Right lung (tissue), 10 donors: ENCODE measurements around the gene UCHL1. TPM values are rescaled to one million over a fixed set of nuclear protein-coding genes. Genes with fewer than 3 reads are reported as not detected.

Experiments used
- DNase-seq, 2 donors: peaks; one replicate each; pipeline ENCODE4 v3.0.0-alpha.2; 2013
- long read RNA-seq, 8 donors: transcript quantifications; one replicate each; lab custom pipeline, GENCODE V29; 2026
- polyA plus RNA-seq, 5 donors: library from polyadenylated mRNA; unstranded; fragments of 120-200 nt; gene quantifications; one replicate each; pipeline versions ENCODE4 v1.2.1 to v1.2.3, GENCODE V29; 2013; ENCODE audit warnings: inconsistent platforms in 1 of 5, low replicate concordance in 1 of 5; ENCODE audit not compliant: insufficient read length in 5 of 5, insufficient read depth in 1 of 5

The UCHL1 gene
- polyA plus RNA-seq = 10 to 100 TPM; 15.5 to 19.5 (median 15.7) TPM
- long read RNA-seq, donor 1, transcript UCHL1-209 (8 exons, 1,119 nt) = major isoform, 13 of 19 reads
- long read RNA-seq, donor 1, partial matches to known transcripts = 5 of 19 reads
- long read RNA-seq, donor 1, other reads (novel, unspliced or antisense) = 0 of 19 reads
- long read RNA-seq, donor 2, transcript UCHL1-209 (8 exons, 1,119 nt) = major isoform, 14 of 22 reads
- long read RNA-seq, donor 2, partial matches to known transcripts = 6 of 22 reads
- long read RNA-seq, donor 2, other reads (novel, unspliced or antisense) = 0 of 22 reads
- long read RNA-seq, donor 3, transcript UCHL1-209 (8 exons, 1,119 nt) = major isoform, 6 of 14 reads
- long read RNA-seq, donor 3, partial matches to known transcripts = 5 of 14 reads
- long read RNA-seq, donor 3, other reads (novel, unspliced or antisense) = 0 of 14 reads
- long read RNA-seq, donor 4, partial matches to known transcripts = 6 of 11 reads
- long read RNA-seq, donor 4, other reads (novel, unspliced or antisense) = 0 of 11 reads
- long read RNA-seq, donor 5, transcript UCHL1-209 (8 exons, 1,119 nt) = major isoform, 14 of 14 reads
- long read RNA-seq, donor 5, partial matches to known transcripts = 0 of 14 reads
- long read RNA-seq, donor 5, other reads (novel, unspliced or antisense) = 0 of 14 reads
- long read RNA-seq, donor 6, transcript UCHL1-209 (8 exons, 1,119 nt) = major isoform, 5 of 10 reads
- long read RNA-seq, donor 6, partial matches to known transcripts = 5 of 10 reads
- long read RNA-seq, donor 6, other reads (novel, unspliced or antisense) = 0 of 10 reads
- long read RNA-seq, donor 7, partial matches to known transcripts = 0 of 1 reads
- long read RNA-seq, donor 7, other reads (novel, unspliced or antisense) = 0 of 1 reads
- long read RNA-seq, donor 8, transcript UCHL1-209 (8 exons, 1,119 nt) = major isoform, 7 of 8 reads
- long read RNA-seq, donor 8, partial matches to known transcripts = 0 of 8 reads
- long read RNA-seq, donor 8, other reads (novel, unspliced or antisense) = 0 of 8 reads

- peak; percentile 31 to 38 for DNase-seq
Measured at GRCh38 chr4:41256740-41257256, at the start of gene UCHL1. Gene UCHL1 (plus strand): TSS chr4:41256928. CDS start chr4:41256977, 49 bp downstream.

DNA sequence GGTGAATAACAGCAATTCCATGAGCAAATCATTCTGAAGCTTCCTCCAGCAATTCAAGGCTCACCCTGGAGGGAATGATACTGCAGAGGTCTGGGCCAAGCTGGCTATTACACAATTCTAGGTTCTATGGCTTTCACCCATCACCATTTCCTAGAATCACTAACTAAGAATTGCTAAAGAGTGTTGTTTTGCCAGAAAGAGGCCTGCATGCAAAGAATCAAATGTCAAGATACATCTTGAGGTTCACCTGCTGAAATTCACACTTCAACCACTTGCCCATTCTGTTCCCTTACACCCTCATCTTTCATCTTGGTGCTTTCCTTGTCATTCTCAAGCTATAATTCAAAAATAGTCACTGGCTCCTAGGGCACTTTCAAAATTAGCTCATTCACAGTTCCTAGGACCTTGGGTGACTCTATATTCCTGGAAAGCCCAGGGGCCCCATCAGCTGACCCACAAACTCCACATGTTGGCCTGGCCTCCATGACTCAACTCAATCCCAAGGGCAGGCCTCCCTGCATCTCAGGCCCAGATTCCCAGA is 49.4 kb upstream of the UCHL1 start:
- DNase-seq = no peak

GRCh38 chr4:41209187-41209586 is 47.5 kb upstream of the UCHL1 start:
- no peak for DNase-seq

- no peak for DNase-seq
Measured at GRCh38 chr4:41209901-41210300, 46.8 kb upstream of the UCHL1 start.

- DNase-seq = no peak
Measured at GRCh38 chr4:41211951-41212615, 44.6 kb upstream of the UCHL1 start.

- DNase-seq = peak; percentile 45 to 46
Measured at GRCh38 chr4:41212616-41213203, 44.0 kb upstream of the UCHL1 start.

DNA sequence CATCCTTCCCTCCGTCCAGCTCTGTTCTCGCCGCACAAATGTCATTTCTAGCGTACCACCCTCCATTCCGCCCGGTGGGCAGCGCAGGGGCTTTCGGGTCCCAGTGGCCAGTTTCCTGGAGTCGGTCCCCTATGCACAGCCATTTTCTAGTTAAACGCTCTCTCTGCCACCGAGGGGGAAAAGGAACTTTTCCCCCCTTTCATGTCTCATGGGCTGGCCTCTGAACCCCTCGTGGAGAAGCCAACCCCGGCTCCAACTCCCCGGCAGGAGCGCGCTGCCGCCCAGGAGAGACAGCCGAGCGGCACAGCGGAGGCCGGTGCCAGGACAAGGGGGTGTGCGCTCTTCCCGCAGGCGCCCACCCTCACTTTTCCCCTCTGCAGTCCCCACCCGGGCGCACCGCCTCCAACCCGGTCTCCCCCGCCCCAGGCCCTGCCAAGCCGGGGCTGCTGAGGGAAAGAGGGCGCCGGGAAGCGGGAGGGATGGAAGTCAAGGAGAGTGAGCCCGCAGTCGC is 43.0 kb upstream of the UCHL1 start:
- DNase-seq = peak in 1 of 2 donors; percentile 35

GRCh38 chr4:41214136-41214824 is 42.4 kb upstream of the UCHL1 start, which contains the start of gene APBB2:
Gene APBB2 (minus strand): TSS chr4:41214542. CDS start chr4:41033254, 181,288 bp downstream.
- peak; percentile 97 to 98 for DNase-seq

- DNase-seq = no peak
Measured at GRCh38 chr4:41214825-41215146, 41.9 kb upstream of the UCHL1 start.

DNA sequence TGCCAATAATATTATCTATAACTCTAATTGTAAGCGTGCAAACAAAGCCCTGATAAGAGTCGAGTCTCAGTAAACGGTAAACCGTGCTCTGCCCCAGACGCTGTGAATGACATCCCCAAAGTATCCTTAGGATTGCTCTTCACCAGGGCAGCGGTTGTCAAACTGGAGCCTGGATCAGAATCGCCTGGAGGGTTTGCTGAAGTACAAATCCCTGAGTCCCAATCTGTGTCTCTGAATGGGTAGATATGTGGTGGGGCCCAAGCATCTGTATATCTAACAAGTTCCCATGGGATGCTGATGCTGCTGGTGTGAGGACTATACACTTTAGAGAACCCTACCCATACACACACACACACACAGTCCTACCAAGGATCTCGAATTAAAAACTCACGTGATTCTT is 41.6 kb upstream of the UCHL1 start:
- no peak for DNase-seq

DNA sequence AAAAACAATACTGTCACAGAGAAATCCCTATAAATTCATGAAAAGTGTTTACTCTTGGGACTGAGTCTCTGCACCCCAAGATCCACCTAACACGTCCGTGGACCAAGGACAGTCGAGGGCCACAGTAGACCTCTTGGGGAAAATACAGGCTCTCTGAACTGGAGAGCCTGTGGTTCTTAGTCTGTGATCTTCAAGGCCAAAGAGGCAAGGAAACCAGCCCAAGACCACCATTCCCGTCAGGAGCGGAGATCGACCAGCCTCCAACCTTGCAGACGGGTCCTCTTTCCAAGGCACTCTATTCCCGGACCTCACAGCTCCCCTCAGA is 40.8 kb upstream of the UCHL1 start:
- peak in 1 of 2 donors; percentile 36 for DNase-seq

GRCh38 chr4:41216294-41217019 is 40.3 kb upstream of the UCHL1 start:
- peak; percentile 82 to 84 for DNase-seq

GRCh38 chr4:41217020-41217333 is 39.8 kb upstream of the UCHL1 start:
- DNase-seq = no peak

DNA sequence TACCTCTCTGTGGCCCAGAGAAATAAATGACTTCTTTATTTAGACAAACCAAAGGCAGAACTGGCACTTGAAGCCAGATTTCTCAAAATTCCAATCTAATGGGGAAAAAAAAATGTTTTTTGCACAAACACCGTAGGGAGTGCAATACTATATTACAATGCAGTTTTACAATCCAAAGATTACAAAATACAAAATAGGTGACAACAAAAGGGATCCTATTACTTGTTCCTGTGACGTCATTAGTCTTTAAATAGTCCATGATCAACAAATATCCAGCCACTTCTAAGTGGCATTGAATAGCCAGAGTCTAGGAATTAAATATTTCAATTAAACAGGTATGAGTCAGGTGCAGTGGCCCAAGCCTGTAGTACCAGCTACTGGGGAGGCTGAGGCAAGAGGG is 39.4 kb upstream of the UCHL1 start:
- no peak for DNase-seq

- no peak for DNase-seq
Measured at GRCh38 chr4:41218703-41219102, 38.0 kb upstream of the UCHL1 start.

DNA sequence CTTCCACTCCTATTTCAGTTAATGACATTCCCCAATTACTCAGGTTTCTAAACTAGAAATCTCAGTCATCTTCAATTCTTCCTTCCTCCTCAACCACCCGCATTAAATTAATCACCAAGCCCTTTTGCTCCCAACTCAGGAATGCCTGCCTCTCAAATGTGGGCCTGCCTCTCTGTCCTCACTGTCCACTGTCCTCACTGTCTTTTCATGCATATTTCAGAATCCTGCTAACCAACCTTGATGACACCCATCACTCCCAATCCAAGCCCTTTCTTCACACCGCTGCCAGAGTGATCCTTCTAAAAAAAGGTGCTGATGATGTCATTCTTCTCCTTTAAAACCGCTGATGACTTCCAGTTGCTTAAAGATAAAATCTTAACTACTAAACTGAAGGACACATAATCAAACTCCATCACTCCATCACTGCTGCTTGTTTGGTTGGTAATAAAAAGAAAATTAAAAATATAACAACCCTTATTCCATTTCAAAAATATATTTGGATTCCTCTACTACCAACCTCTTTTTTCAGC is 37.2 kb upstream of the UCHL1 start:
- DNase-seq = no peak

- no peak for DNase-seq
Measured at GRCh38 chr4:41221850-41222645, 34.7 kb upstream of the UCHL1 start.

DNA sequence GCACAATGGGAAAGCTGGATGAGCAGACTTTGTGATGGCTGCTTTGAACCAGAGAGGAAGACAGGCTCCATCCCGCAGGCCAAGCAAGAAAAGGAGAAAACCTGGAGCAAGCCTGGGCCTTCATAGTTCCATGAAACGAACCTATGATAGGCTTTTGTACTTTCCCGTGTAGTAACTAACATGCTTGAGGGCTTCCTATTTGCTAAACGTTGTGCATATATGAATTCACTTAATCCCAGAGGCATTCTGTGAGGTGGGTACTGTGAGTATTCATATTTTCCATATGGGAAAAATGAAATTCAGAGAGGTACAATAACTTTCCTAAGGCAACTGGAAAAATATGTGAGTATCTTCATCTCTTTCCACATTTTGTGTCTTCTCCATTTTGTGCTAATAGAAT is 28.8 kb upstream of the UCHL1 start:
- no peak for DNase-seq
